Naive thymus-derived CD8-positive, alpha-beta T cell (primary cell): ENCODE results near the gene SPATS2L. TPM values are rescaled to one million over a fixed set of nuclear protein-coding genes. Genes with fewer than 3 reads are reported as not detected.

ENCODE experiments used
- ATAC-seq, 2 donors: fragments of 150-1000 bp; cut with Tn5 transposase in 1 of 2; sonication (Bioruptor Pico), chemical (Tn5 transposase) in 1 of 2; 1 replicate in 1 of 2; 2 replicates in 1 of 2; pipeline ENCODE4 v1.10.0; 2021; ENCODE audit warnings: mild to moderate bottlenecking in 2 of 2, moderate library complexity in 2 of 2
- POLR2A ChIA-PET: fragments of 350-600 bp; sonication (Branson Sonifier 250); formaldehyde crosslinking; loops from one replicate; lab custom pipeline; 2021; ENCODE audit warnings: antibody characterized with exemption; lab: Charles Lee
- DNase-seq, 10 donors: peaks; one replicate each; pipeline versions ENCODE4 v3.0.0 to v3.0.0-alpha.2; 2020 to 2022
- H3K27ac Mint-ChIP-seq, 10 donors: one replicate each; pipeline ENCODE4 v1.8.0; 2020 to 2022; ENCODE audit warnings: mild to moderate bottlenecking in 10 of 10, mixed read lengths in 10 of 10, moderate library complexity in 4 of 10, inconsistent platforms in 1 of 10
- H3K27me3 Mint-ChIP-seq, 5 donors: one replicate each; pipeline ENCODE4 v1.8.0; 2021 to 2022; ENCODE audit warnings: mixed read lengths in 5 of 5
- H3K36me3 Mint-ChIP-seq, 3 donors: one replicate each; pipeline ENCODE4 v1.8.0; 2020 to 2022; ENCODE audit warnings: mixed read lengths in 3 of 3, mild to moderate bottlenecking in 2 of 3, inconsistent platforms in 1 of 3
- H3K4me1 Mint-ChIP-seq, 4 donors: one replicate each; pipeline ENCODE4 v1.8.0; 2021 to 2022; ENCODE audit warnings: mixed read lengths in 4 of 4
- H3K4me3 Mint-ChIP-seq, 10 donors: one replicate each; pipeline ENCODE4 v1.8.0; 2020 to 2022; ENCODE audit warnings: mild to moderate bottlenecking in 10 of 10, mixed read lengths in 10 of 10, moderate library complexity in 6 of 10, inconsistent platforms in 1 of 10
- H3K9me3 Mint-ChIP-seq, 9 donors: one replicate each; pipeline ENCODE4 v1.8.0; 2020 to 2022; ENCODE audit warnings: mixed read lengths in 9 of 9, mild to moderate bottlenecking in 3 of 9, inconsistent platforms in 1 of 9, moderate library complexity in 1 of 9
- polyA plus RNA-seq, 3 donors: library from polyadenylated mRNA; unstranded; fragments of 300-500 nt; fragmentation: Illumina TruSeq; gene quantifications; one replicate each; pipeline ENCODE4 v1.2.3, GENCODE V29; 2021
- total RNA-seq, 8 experiments: library from RNA in 2 of 8; stranded (reverse) in 2 of 8; gene quantifications; one replicate each; pipeline ENCODE4 v1.2.3 and lab custom pipeline; 2021 to 2026

Gene SPATS2L
- total and polyA plus RNA-seq, 5 experiments from 2014 or later, result 0.97 to 2.6 (median 1.4) TPM

GRCh38 chr2:200314976-200315567, 8.6 kb downstream of the SPATS2L start:
- no peak overlapping the region for H3K4me3 Mint-ChIP-seq
- H3K27me3 Mint-ChIP-seq, result peaks cover 6 to 39% (median 27%) of the 10 kb centered on the region in 5 donors
- H3K27ac Mint-ChIP-seq, result no peak overlapping the region
- H3K4me1 Mint-ChIP-seq, result peaks cover 0 to 2% (median 0%) of the 10 kb centered on the region in 4 donors
- DNase-seq, result no peak
- H3K36me3 Mint-ChIP-seq, result peaks cover 0 to 8% (median 0%) of the 10 kb centered on the region in 3 donors
- no peak for ATAC-seq
- POLR2A ChIA-PET, result no interaction called here
- no peaks in the 10 kb centered on the region for H3K9me3 Mint-ChIP-seq

GRCh38 chr2:200317975-200318374, 11.5 kb downstream of the SPATS2L start:
- DNase-seq, result no peak
- ATAC-seq, result no peak
- Mint-ChIP-seq H3K4me3 (no peak overlapping the region), H3K27me3 (peaks cover 6 to 18% (median 13%) of the 10 kb centered on the region in 5 donors), H3K9me3 (no peaks in the 10 kb centered on the region), H3K4me1 (peaks cover 0 to 2% (median 0%) of the 10 kb centered on the region in 4 donors), H3K27ac (no peak overlapping the region), H3K36me3 (no peaks in the 10 kb centered on the region)
- POLR2A ChIA-PET, result no interaction called here

GRCh38 chr2:200318940-200319435, 12.5 kb downstream of the SPATS2L start:
- Mint-ChIP-seq H3K4me1 (peaks cover 0 to 2% (median 0%) of the 10 kb centered on the region in 4 donors), H3K4me3 (no peak overlapping the region), H3K9me3 (no peaks in the 10 kb centered on the region), H3K36me3 (no peaks in the 10 kb centered on the region), H3K27ac (no peak overlapping the region), H3K27me3 (peaks cover 2 to 10% (median 6%) of the 10 kb centered on the region in 5 donors)
- DNase-seq (no peak), ATAC-seq (no peak)
- POLR2A ChIA-PET, result no interaction called here

- ATAC-seq (no peak), DNase-seq (no peak)
- Mint-ChIP-seq H3K27ac (no peak overlapping the region), H3K4me3 (no peak overlapping the region), H3K9me3 (no peaks in the 10 kb centered on the region), H3K36me3 (no peaks in the 10 kb centered on the region), H3K27me3 (peaks cover 0 to 4% (median 2%) of the 10 kb centered on the region in 5 donors), H3K4me1 (no peaks in the 10 kb centered on the region)
- POLR2A ChIA-PET, result no interaction called here
Measured at GRCh38 chr2:200319548-200320337, 13.2 kb downstream of the SPATS2L start.

- Mint-ChIP-seq H3K9me3 (no peaks in the 10 kb centered on the region), H3K36me3 (no peaks in the 10 kb centered on the region), H3K4me3 (no peak overlapping the region), H3K27me3 (peaks cover 0 to 3% (median 0%) of the 10 kb centered on the region in 5 donors), H3K27ac (no peak overlapping the region), H3K4me1 (no peaks in the 10 kb centered on the region)
- POLR2A ChIA-PET, result no interaction called here
- ATAC-seq (no peak), DNase-seq (no peak)
Measured at GRCh38 chr2:200320344-200320743, 13.9 kb downstream of the SPATS2L start.

GRCh38 chr2:200320991-200321390, 14.5 kb downstream of the SPATS2L start:
- no peak for DNase-seq
- no peaks in the 10 kb centered on the region for H3K4me1 Mint-ChIP-seq
- H3K27ac Mint-ChIP-seq, result no peak overlapping the region
- H3K4me3 Mint-ChIP-seq, result no peak overlapping the region
- H3K9me3 Mint-ChIP-seq, result no peaks in the 10 kb centered on the region
- ATAC-seq, result no peak
- H3K36me3 Mint-ChIP-seq, result no peaks in the 10 kb centered on the region
- H3K27me3 Mint-ChIP-seq, result peaks cover 0 to 3% (median 0%) of the 10 kb centered on the region in 5 donors
- POLR2A ChIA-PET, result no interaction called here

GRCh38 chr2:200321780-200322534, 15.5 kb downstream of the SPATS2L start:
- H3K27ac Mint-ChIP-seq, result no peak overlapping the region
- no peak overlapping the region for H3K4me3 Mint-ChIP-seq
- POLR2A ChIA-PET, result no interaction called here
- ATAC-seq, result no peak
- H3K9me3 Mint-ChIP-seq, result no peaks in the 10 kb centered on the region
- H3K36me3 Mint-ChIP-seq, result no peaks in the 10 kb centered on the region
- no peak for DNase-seq
- no peaks in the 10 kb centered on the region for H3K4me1 Mint-ChIP-seq
- peaks cover 0 to 1% (median 0%) of the 10 kb centered on the region in 5 donors for H3K27me3 Mint-ChIP-seq

GRCh38 chr2:200322607-200323006, 16.1 kb downstream of the SPATS2L start:
- DNase-seq (no peak), ATAC-seq (no peak)
- no peaks in the 10 kb centered on the region for H3K36me3 Mint-ChIP-seq
- H3K27ac Mint-ChIP-seq, result no peak overlapping the region
- no peak overlapping the region for H3K4me3 Mint-ChIP-seq
- POLR2A ChIA-PET, result no interaction called here
- peaks cover 0 to 1% (median 0%) of the 10 kb centered on the region in 5 donors for H3K27me3 Mint-ChIP-seq
- no peaks in the 10 kb centered on the region for H3K9me3 Mint-ChIP-seq
- H3K4me1 Mint-ChIP-seq, result no peaks in the 10 kb centered on the region

- Mint-ChIP-seq H3K27me3 (peaks cover 1 to 11% (median 5%) of the 10 kb centered on the region in 5 donors), H3K36me3 (no peaks in the 10 kb centered on the region), H3K9me3 (peaks cover 0 to 1% (median 0%) of the 10 kb centered on the region in 9 donors), H3K4me1 (no peaks in the 10 kb centered on the region), H3K4me3 (no peak overlapping the region), H3K27ac (no peak overlapping the region)
- POLR2A ChIA-PET, result no interaction called here
- ATAC-seq (no peak), DNase-seq (no peak)
Measured at GRCh38 chr2:200324362-200324761, 17.9 kb downstream of the SPATS2L start.

- DNase-seq (no peak), ATAC-seq (no peak)
- H3K4me1 Mint-ChIP-seq, result no peaks in the 10 kb centered on the region
- H3K9me3 Mint-ChIP-seq, result peaks cover 0 to 6% (median 0%) of the 10 kb centered on the region in 9 donors
- no peaks in the 10 kb centered on the region for H3K36me3 Mint-ChIP-seq
- H3K27ac Mint-ChIP-seq, result no peak overlapping the region
- POLR2A ChIA-PET, result no interaction called here
- H3K27me3 Mint-ChIP-seq, result peaks cover 1 to 11% (median 7%) of the 10 kb centered on the region in 5 donors
- no peak overlapping the region for H3K4me3 Mint-ChIP-seq
Measured at GRCh38 chr2:200329384-200329783, 22.9 kb downstream of the SPATS2L start.

- H3K36me3 Mint-ChIP-seq, result no peaks in the 10 kb centered on the region
- no peaks in the 10 kb centered on the region for H3K4me1 Mint-ChIP-seq
- peaks cover 0 to 6% (median 0%) of the 10 kb centered on the region in 9 donors for H3K9me3 Mint-ChIP-seq
- ATAC-seq (no peak), DNase-seq (no peak)
- H3K4me3 Mint-ChIP-seq, result no peak overlapping the region
- POLR2A ChIA-PET, result no interaction called here
- H3K27me3 Mint-ChIP-seq, result peaks cover 1 to 11% (median 7%) of the 10 kb centered on the region in 5 donors
- H3K27ac Mint-ChIP-seq, result no peak overlapping the region
Measured at GRCh38 chr2:200329798-200330197, 23.3 kb downstream of the SPATS2L start.

GRCh38 chr2:200330351-200331060, 24.0 kb downstream of the SPATS2L start:
- H3K36me3 Mint-ChIP-seq, result no peaks in the 10 kb centered on the region
- ATAC-seq (no peak), DNase-seq (no peak)
- no peaks in the 10 kb centered on the region for H3K4me1 Mint-ChIP-seq
- H3K9me3 Mint-ChIP-seq, result peaks cover 0 to 6% (median 0%) of the 10 kb centered on the region in 9 donors
- POLR2A ChIA-PET, result no interaction called here
- no peak overlapping the region for H3K4me3 Mint-ChIP-seq
- H3K27ac Mint-ChIP-seq, result no peak overlapping the region
- H3K27me3 Mint-ChIP-seq, result peaks cover 1 to 11% (median 8%) of the 10 kb centered on the region in 5 donors
